Heart right ventricle (tissue), 16 donors: ENCODE data around the gene SRSF8. TPM values are rescaled to one million over a fixed set of nuclear protein-coding genes. Genes with fewer than 3 reads are reported as not detected.
"Not testable (repeated sequence)": the region's sequence is repeated elsewhere in the genome, so short reads cannot be mapped to it uniquely, and the experiment has no call there.

ENCODE experiments used
- ATAC-seq, 8 donors: fragments of 200-7000 bp; cut with Tn5 transposase; one replicate each; pipeline ENCODE4 v1.9.1; 2020; ENCODE audit warnings: mild to moderate bottlenecking in 8 of 8, moderate library complexity in 8 of 8, moderate number of reproducible peaks in 1 of 8
- DNase-seq, 2 donors: peaks; one replicate each; pipeline ENCODE4 v3.0.0-alpha.2; 2020
- H3K27ac ChIP-seq, 10 donors: fragments of 200-600 bp; sonication (generic) in 2 of 10; one replicate each; pipeline versions ENCODE4 v1.5.0 to v1.8.0; 2020 to 2022; ENCODE audit warnings: mild to moderate bottlenecking in 3 of 10
- H3K27me3 ChIP-seq, 7 donors: fragments of 200-600 bp; one replicate each; pipeline ENCODE4 v1.8.0; 2021 to 2022; ENCODE audit warnings: mild to moderate bottlenecking in 2 of 7
- H3K36me3 ChIP-seq, 9 donors: fragments of 200-600 bp; sonication (generic) in 1 of 9; one replicate each; pipeline versions ENCODE4 v1.5.0 to v1.8.0; 2020 to 2022; ENCODE audit warnings: mild to moderate bottlenecking in 2 of 9
- H3K4me1 ChIP-seq, 9 donors: fragments of 200-600 bp; sonication (generic) in 1 of 9; one replicate each; pipeline versions ENCODE4 v1.5.0 to v1.8.0; 2020 to 2022; ENCODE audit warnings: mild to moderate bottlenecking in 4 of 9
- H3K4me3 ChIP-seq, 10 donors: fragments of 200-600 bp; sonication (generic) in 2 of 10; one replicate each; pipeline versions ENCODE4 v1.5.0 to v1.8.0; 2020 to 2022; ENCODE audit warnings: mild to moderate bottlenecking in 7 of 10, moderate library complexity in 2 of 10
- H3K9me3 ChIP-seq, 11 donors: fragments of 200-600 bp in 10 of 11; sonication (generic) in 2 of 11; one replicate each; pipeline versions ENCODE4 v1.5.0 to v1.8.0; 2013 to 2022; ENCODE audit warnings: mild to moderate bottlenecking in 2 of 11, control low read depth in 1 of 11, moderate library complexity in 1 of 11
- WGBS, 2 donors: extraction: QIAGEN DNeasy Blood & Tissue Kit; methylation state at CpG; one replicate each; pipeline ENCODE4 v1.1.7; 2013; ENCODE audit warnings: inconsistent platforms in 1 of 2; 5-methylcytosine and 5-hydroxymethylcytosine counted together
- intact Hi-C, 10 donors: fragments of 100-400 bp; cut with DNase I; formaldehyde crosslinking; loops; one replicate each; pipeline versions ENCODE4 v1.11.1 to v1.14.2; 2022
- polyA plus RNA-seq, 2 donors: library from polyadenylated mRNA; stranded (reverse); fragments of 200-250 nt; gene quantifications; one replicate each; pipeline ENCODE4 v1.2.3, GENCODE V29; 2013
- total RNA-seq, 10 donors: library from RNA; stranded (reverse); fragmentation: NEBNext Ultra II Directional in 3 of 10; extraction: Animal tissue kit (Norgen Biotek cat#: 25700) in 3 of 10; gene quantifications; one replicate each; pipeline versions ENCODE4 v1.2.1 to v1.2.4, GENCODE V29; 2021 to 2023
- TF ChIP-seq, protein P1 (sequence below), 9 donors: fragments of 200-600 bp; sonication (generic) in 2 of 9; IDR thresholded peaks; one replicate each; pipeline versions ENCODE4 v1.5.0 to v1.8.0; 2021 to 2022; ENCODE audit warnings: antibody characterized with exemption in 9 of 9, mild to moderate bottlenecking in 5 of 9, moderate library complexity in 1 of 9
- donor health status: Arrhythmogenic right ventricular cardiomyopathy.
- donor health status: ischemic (EF 13 %, LVEDD 7.1; RV severe dilation, severe dysfunction).
- donor health status: healthy with polysubstance abuse.
- donor health status: DM: no; HTN: yes; CAD: no.
- donor health status: DM: no; HTN: no; CAD: no.
- donor health status: ischemic (EF 25% LVEDD 6.9; RV normal size, moderate dysfunction).
- donor health status: ischemic (EF 25% LVEDD 5.7; RV mildly dilated, moderate dysfunction).
- donor health status: healthy.
- donor health status: DM: yes; HTN: yes; CAD: no.
- donor health status: Ischemic cardiomyopathy.
- donor health status: ischemic (EF 35%, LVEDD 5.7; RV mildly dilated, moderate dysfunction).
- donor health status: nonischemic (EF 11% LVEDD 7.7; RV severe dilation, severe dysfunction).
- donor health status: DM: yes; HTN: yes; CAD: no.
- donor health status: PGD.
- donor health status: ischemic (EF 29% LVEDD 5.4; RV normal size, mild dysfunction).
- donor health status: nonischemic (EF 23%, LVEDD 6.1; RV moderate dilation, normal function).

Gene SRSF8
- total and polyA plus RNA-seq, 12 donors, result 17.1 to 28.0 (median 20.8) TPM

DNA sequence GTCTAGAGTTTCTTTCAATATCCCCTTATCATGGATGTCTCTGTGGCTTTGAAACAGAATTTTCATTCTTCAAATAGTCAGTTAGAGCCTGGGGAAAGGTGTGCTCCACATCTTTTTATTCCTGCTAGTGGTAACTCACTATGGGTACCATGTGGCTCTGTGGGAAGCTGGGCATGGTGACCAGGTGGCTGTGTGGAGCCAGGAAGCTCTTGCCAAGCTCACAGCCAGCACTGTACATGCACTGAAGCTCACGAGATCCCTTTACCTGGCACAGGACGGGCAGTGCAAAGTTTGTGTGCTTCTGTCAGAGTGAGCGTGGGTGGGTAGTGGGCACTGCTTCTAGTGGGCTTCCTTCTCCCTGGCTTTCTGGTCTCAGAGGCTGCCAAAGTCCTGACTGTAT, 23.8 kb upstream of the SRSF8 start:
- Histone ChIP-seq H3K27me3 (peaks cover 0 to 34% (median 30%) of the 10 kb centered on the region in 7 donors), H3K9me3 (no peaks in the 10 kb centered on the region), H3K4me3 (no peak overlapping the region), H3K36me3 (no peaks in the 10 kb centered on the region), H3K4me1 (no peaks in the 10 kb centered on the region), H3K27ac (no peak overlapping the region)
- intact Hi-C loops, result no loop called here
- WGBS, 2 donors, result 83 to 86% methylated on average over 3 of the region's 3 CpGs
- TF ChIP-seq, protein P1, sequence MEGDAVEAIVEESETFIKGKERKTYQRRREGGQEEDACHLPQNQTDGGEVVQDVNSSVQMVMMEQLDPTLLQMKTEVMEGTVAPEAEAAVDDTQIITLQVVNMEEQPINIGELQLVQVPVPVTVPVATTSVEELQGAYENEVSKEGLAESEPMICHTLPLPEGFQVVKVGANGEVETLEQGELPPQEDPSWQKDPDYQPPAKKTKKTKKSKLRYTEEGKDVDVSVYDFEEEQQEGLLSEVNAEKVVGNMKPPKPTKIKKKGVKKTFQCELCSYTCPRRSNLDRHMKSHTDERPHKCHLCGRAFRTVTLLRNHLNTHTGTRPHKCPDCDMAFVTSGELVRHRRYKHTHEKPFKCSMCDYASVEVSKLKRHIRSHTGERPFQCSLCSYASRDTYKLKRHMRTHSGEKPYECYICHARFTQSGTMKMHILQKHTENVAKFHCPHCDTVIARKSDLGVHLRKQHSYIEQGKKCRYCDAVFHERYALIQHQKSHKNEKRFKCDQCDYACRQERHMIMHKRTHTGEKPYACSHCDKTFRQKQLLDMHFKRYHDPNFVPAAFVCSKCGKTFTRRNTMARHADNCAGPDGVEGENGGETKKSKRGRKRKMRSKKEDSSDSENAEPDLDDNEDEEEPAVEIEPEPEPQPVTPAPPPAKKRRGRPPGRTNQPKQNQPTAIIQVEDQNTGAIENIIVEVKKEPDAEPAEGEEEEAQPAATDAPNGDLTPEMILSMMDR (IDR thresholded peaks at IDR 0.05), result no peak
- DNase-seq (no peak), ATAC-seq (no peak)

DNA sequence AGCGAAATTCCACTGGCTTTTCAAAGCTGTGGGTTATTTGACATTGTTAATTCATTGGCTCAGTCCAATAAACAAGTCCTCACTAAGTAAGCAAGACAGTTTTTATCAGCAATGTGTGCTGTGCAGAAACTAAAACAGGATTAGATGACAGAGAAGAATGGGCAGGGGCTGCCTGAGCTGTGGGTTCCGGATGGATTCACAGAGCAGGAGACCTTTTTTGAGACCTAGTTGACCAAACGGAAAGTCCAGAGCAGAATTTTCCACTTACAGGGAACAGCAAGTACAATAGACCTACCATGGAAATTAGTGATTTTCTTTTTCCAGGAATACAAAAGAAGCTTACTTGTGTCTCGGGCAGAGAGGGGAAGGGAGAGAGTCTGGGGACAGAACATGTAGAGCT, 22.7 kb upstream of the SRSF8 start:
- WGBS, 2 donors, result 72 to 74% methylated on average over 4 of the region's 4 CpGs
- Histone ChIP-seq H3K36me3 (no peaks in the 10 kb centered on the region), H3K27ac (no peak overlapping the region), H3K27me3 (peaks cover 0 to 32% (median 26%) of the 10 kb centered on the region in 7 donors), H3K4me3 (no peak overlapping the region), H3K4me1 (no peaks in the 10 kb centered on the region), H3K9me3 (no peaks in the 10 kb centered on the region)
- intact Hi-C loops, result no loop called here
- TF ChIP-seq, protein P1 (IDR thresholded peaks at IDR 0.05), result no peak
- no peak for ATAC-seq
- no peak for DNase-seq

DNA sequence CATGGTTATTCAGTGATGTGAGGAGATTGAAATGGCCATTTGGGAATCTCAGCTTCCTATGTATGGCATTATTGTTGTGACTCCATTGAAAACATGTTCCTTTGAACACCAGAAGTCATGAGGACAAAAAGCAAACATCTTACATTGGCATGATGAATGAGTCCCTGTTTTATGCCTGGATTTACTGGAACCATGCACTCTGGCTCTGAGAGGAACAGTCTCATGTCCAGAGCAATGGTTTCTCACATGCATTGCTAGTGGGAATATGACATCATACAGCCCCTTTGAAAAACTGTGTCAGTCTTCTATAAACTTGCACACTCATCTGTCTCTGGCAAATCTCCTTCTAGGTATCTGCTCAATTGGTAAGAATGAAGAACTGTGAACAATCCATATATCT, 20.9 kb upstream of the SRSF8 start:
- intact Hi-C loops, result no loop called here
- H3K27ac ChIP-seq, result no peak overlapping the region
- TF ChIP-seq, protein P1 (IDR thresholded peaks at IDR 0.05), result no peak
- no peak overlapping the region for H3K4me3 ChIP-seq
- DNase-seq (no peak), ATAC-seq (no peak)
- peaks cover 0 to 38% (median 28%) of the 10 kb centered on the region in 7 donors for H3K27me3 ChIP-seq
- no peaks in the 10 kb centered on the region for H3K4me1 ChIP-seq
- no peaks in the 10 kb centered on the region for H3K36me3 ChIP-seq
- no peaks in the 10 kb centered on the region for H3K9me3 ChIP-seq

DNA sequence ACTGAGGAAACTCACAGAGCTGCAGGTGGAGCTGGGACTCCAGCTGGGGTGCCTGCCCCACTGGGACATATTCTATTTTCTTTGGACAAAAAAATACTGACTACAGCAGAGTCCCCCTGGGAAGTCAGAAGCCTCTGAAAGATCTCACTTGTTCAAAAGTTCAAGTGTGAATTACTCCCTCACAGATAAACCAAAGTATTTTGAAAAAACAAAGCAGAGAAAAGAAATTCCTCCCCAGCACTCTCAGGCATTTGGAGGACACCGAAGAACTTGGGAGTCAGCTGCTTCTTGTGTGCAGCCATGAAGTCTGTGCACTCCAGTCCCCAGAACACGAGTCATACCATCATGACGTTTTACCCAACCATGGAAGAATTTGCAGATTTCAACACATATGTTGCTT, 17.6 kb upstream of the SRSF8 start, which contains the start of gene KDM4F:
Gene KDM4F, plus strand, starts transcription at position 301 of the 400 bp plus-strand sequence.
- 63 to 64% methylated on average over 3 of the region's 3 CpGs for WGBS, 2 donors

DNA sequence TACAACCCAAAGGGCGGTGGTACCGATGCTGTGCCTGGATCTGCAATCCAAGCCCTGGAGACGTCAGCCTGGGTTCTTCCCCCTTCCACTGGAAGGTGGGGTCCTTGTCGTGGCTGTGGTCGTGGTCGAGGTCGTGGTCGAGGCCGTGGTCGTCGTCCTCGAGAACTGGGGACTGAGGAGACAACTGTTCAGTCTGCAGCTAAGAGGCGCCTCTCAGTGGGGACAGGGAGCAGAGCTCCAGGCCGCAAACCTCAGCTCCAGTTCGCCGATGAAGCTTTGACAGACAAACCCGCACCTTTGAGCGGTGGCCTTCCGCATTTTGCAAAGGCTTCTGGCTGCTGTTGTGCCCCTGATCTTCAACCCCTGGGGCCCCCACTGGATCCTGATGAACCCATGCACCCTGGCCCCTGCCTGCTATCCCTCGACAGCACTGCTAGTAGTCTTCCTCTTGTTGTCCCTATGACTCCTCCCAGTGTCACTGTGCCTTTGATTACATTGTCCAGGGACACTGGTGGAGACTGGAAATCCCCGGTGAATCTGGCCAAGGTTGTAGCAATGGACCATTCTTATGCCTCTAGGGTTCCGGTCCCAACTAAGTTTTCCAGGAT, 16.0 kb upstream of the SRSF8 start:
- DNase-seq (no peak), ATAC-seq (no peak)
- Histone ChIP-seq H3K27ac (no peak overlapping the region), H3K4me3 (no peak overlapping the region), H3K36me3 (no peaks in the 10 kb centered on the region), H3K27me3 (peaks cover 0 to 39% (median 23%) of the 10 kb centered on the region in 7 donors), H3K9me3 (no peaks in the 10 kb centered on the region), H3K4me1 (no peaks in the 10 kb centered on the region)
- intact Hi-C loops, result no loop called here
- WGBS, 2 donors, result 92 to 93% methylated on average over 22 of the region's 22 CpGs
- TF ChIP-seq, protein P1 (IDR thresholded peaks at IDR 0.05), result no peak

More for the DNA sequence above, 17.6 kb upstream of the SRSF8 start, which contains the start of gene KDM4F:
- ATAC-seq, H3K4me3 ChIP-seq, H3K36me3 ChIP-seq, DNase-seq, H3K4me1 ChIP-seq, intact Hi-C loops, H3K27ac ChIP-seq, H3K9me3 ChIP-seq: not testable (repeated sequence)
- peaks cover 0 to 31% (median 24%) of the 10 kb centered on the region in 7 donors for H3K27me3 ChIP-seq
